H1 (cell line): ENCODE data around the gene TAL2. TPM values are rescaled to one million over a fixed set of nuclear protein-coding genes. Genes with fewer than 3 reads are reported as not detected.
A peak's percentile ranks its signal among the peaks of the same experiment; 100 is the strongest.

Source experiments
- ASH2L ChIP-seq: fragments of 200-600, 300-600 bp; sonication (generic); IDR thresholded peaks from one replicate; pipeline ENCODE4 v1.7.1; 2017; ENCODE audit warnings: low read length
- ATF3 ChIP-seq: IDR thresholded peaks from 2 replicates; pipeline ENCODE4 v1.6.1; 2011; ENCODE audit warnings: low read depth, mild to moderate bottlenecking, low read length; ENCODE audit not compliant: insufficient read depth
- BCL11A ChIP-seq, 2 experiments: IDR thresholded peaks; one replicate each; pipeline ENCODE4 v1.6.1; 2011; ENCODE audit warnings: low read depth in 2 of 2, low read length in 2 of 2, mild to moderate bottlenecking in 2 of 2
- BRCA1 ChIP-seq: IDR thresholded peaks from 2 replicates; pipeline ENCODE4 v1.6.1; 2012; ENCODE audit warnings: low read depth, low read length, improper control_type of control experiment
- E2F6 ChIP-seq: IDR thresholded peaks from 2 replicates; pipeline ENCODE4 v1.6.1; 2012; ENCODE audit warnings: inconsistent platforms
- JUND ChIP-seq: IDR thresholded peaks from 2 replicates; pipeline ENCODE4 v1.6.1; 2011; ENCODE audit warnings: mild to moderate bottlenecking, improper control_type of control experiment, low read length
- KDM1A ChIP-seq: fragments of 200-600, 300-600 bp; sonication (generic); IDR thresholded peaks from 2 replicates; pipeline ENCODE4 v1.7.1; 2016; ENCODE audit warnings: mild to moderate bottlenecking, low read length, borderline replicate concordance
- KDM4A ChIP-seq: IDR thresholded peaks from one replicate; pipeline ENCODE4 v1.7.1; 2012; ENCODE audit warnings: low read depth, mild to moderate bottlenecking, moderate library complexity, low read length, inconsistent platforms; ENCODE audit not compliant: severe bottlenecking
- MAFK ChIP-seq: IDR thresholded peaks from 2 replicates; pipeline ENCODE4 v1.6.1; 2012; ENCODE audit warnings: low read depth, mild to moderate bottlenecking, improper control_type of control experiment, low read length
- POLR2A ChIP-seq, 2 experiments: IDR thresholded peaks; 1 replicate in 1 of 2; 2 replicates in 1 of 2; pipeline ENCODE4 v1.6.1; 2011; ENCODE audit warnings: low read depth in 2 of 2, low read length in 2 of 2, mild to moderate bottlenecking in 2 of 2; ENCODE audit errors: control extremely low read depth in 1 of 2
- POLR2AphosphoS5 ChIP-seq: IDR thresholded peaks from 2 replicates; pipeline ENCODE4 v1.6.1; 2011; ENCODE audit warnings: low read depth, low read length
- POU5F1 ChIP-seq: IDR thresholded peaks from 2 replicates; pipeline ENCODE4 v1.6.1; 2011; ENCODE audit warnings: low read depth, mild to moderate bottlenecking, low read length, moderate library complexity
- RBBP5 ChIP-seq: IDR thresholded peaks from 2 replicates; pipeline ENCODE4 v1.7.1; 2012; ENCODE audit warnings: low read depth, mild to moderate bottlenecking, inconsistent platforms, low read length, moderate library complexity, borderline replicate concordance
- RFX5 ChIP-seq: IDR thresholded peaks from 2 replicates; pipeline ENCODE4 v1.6.1; 2011; ENCODE audit warnings: low read depth, low read length, improper control_type of control experiment, borderline replicate concordance
- RNF2 ChIP-seq: fragments of 200-900, 300-1000 bp; sonication (generic); IDR thresholded peaks from 2 replicates; pipeline ENCODE4 v1.7.1; 2016; ENCODE audit warnings: borderline replicate concordance, low read depth, mild to moderate bottlenecking, antibody characterized with exemption, low read length; ENCODE audit not compliant: poor library complexity, severe bottlenecking; ENCODE audit errors: missing control alignments
- SIN3A ChIP-seq, 2 experiments: IDR thresholded peaks in 1 of 2; conservative IDR thresholded peaks in 1 of 2; 2 replicates each; pipeline ENCODE4 v1.6.1; 2011 to 2012; ENCODE audit warnings: low read length in 2 of 2, improper control_type of control experiment in 1 of 2, low read depth in 1 of 2, mild to moderate bottlenecking in 1 of 2
- SIRT6 ChIP-seq: IDR thresholded peaks from one replicate; pipeline ENCODE4 v1.7.1; 2012; ENCODE audit warnings: low read length, inconsistent platforms
- SP2 ChIP-seq: IDR thresholded peaks from 2 replicates; pipeline ENCODE4 v1.6.1; 2012; ENCODE audit warnings: mild to moderate bottlenecking, low read length, inconsistent platforms
- TAF7 ChIP-seq: optimal IDR thresholded peaks from 2 replicates; pipeline ENCODE3; 2011; ENCODE audit warnings: low read depth, mild to moderate bottlenecking, inconsistent platforms, low read length, moderate library complexity, borderline replicate concordance
- TCF12 ChIP-seq: IDR thresholded peaks from 2 replicates; pipeline ENCODE4 v1.6.1; 2011; ENCODE audit warnings: low read depth, mild to moderate bottlenecking, low read length
- polyA plus RNA-seq, 7 experiments: library from polyadenylated mRNA; depleted of rRNA in 3 of 7; stranded (reverse) in 5 of 7; unstranded in 2 of 7; fragments of >200 nt in 5 of 7; fragments of 200-250 nt in 2 of 7; gene quantifications; 1 replicate in 5 of 7; 2 replicates in 1 of 7; 4 replicates in 1 of 7; pipeline versions ENCODE4 v1.2.1 to v1.2.3, GENCODE V29; 2011 to 2013; ENCODE audit warnings: missing spikeins in 2 of 7, mixed read lengths in 2 of 7
- total RNA-seq: library from RNA; stranded (reverse); fragmentation: NEBNext Ultra II Directional; extraction: Animal tissue kit (Norgen Biotek cat#: 25700); gene quantifications from 2 replicates; pipeline ENCODE4 v1.2.1, GENCODE V29; 2021
- TF ChIP-seq, protein P1 (sequence below), 3 experiments: IDR thresholded peaks; 1 replicate in 2 of 3; 2 replicates in 1 of 3; pipeline versions ENCODE4 v1.5.1 to v1.6.1; 2011; ENCODE audit warnings: low read length in 3 of 3, mild to moderate bottlenecking in 3 of 3, inconsistent platforms in 2 of 3, low read depth in 1 of 3, moderate library complexity in 1 of 3; ENCODE audit not compliant: insufficient read depth in 1 of 3; ENCODE audit errors: control extremely low read depth in 1 of 3

TAL2 gene
- total and polyA plus RNA-seq, 2 of the 8 experiments (the other 6 are each of a cell fraction or from before 2014, with no cell fraction given): 0.65 to 0.82 TPM

- no peak for TF ChIP-seq E2F6
- no peak for TF ChIP-seq KDM1A
- TF ChIP-seq TAF7: peak; percentile 53
- TF ChIP-seq SIRT6: no peak
- no peak for TF ChIP-seq TCF12
- no peak for TF ChIP-seq RNF2
- TF ChIP-seq, protein P1, sequence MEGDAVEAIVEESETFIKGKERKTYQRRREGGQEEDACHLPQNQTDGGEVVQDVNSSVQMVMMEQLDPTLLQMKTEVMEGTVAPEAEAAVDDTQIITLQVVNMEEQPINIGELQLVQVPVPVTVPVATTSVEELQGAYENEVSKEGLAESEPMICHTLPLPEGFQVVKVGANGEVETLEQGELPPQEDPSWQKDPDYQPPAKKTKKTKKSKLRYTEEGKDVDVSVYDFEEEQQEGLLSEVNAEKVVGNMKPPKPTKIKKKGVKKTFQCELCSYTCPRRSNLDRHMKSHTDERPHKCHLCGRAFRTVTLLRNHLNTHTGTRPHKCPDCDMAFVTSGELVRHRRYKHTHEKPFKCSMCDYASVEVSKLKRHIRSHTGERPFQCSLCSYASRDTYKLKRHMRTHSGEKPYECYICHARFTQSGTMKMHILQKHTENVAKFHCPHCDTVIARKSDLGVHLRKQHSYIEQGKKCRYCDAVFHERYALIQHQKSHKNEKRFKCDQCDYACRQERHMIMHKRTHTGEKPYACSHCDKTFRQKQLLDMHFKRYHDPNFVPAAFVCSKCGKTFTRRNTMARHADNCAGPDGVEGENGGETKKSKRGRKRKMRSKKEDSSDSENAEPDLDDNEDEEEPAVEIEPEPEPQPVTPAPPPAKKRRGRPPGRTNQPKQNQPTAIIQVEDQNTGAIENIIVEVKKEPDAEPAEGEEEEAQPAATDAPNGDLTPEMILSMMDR (IDR thresholded peaks at IDR 0.05; ENCODE audit: control extremely low read depth in 1 of 3, insufficient read depth in 1 of 3, low read depth in 1 of 3, low read length in 3 of 3): no peak
- TF ChIP-seq KDM4A: peak; percentile 99
- TF ChIP-seq ATF3: no peak
- peak; percentile 75 to 80 for TF ChIP-seq SIN3A (conservative IDR thresholded peaks at IDR 0.05 in 1 of 2, IDR thresholded peaks at IDR 0.05 in 1 of 2; ENCODE audit: low read depth in 1 of 2, low read length in 2 of 2)
- no peak for TF ChIP-seq BCL11A (IDR thresholded peaks at IDR 0.05; ENCODE audit: low read depth in 2 of 2, low read length in 2 of 2)
- TF ChIP-seq JUND: no peak
- no peak for TF ChIP-seq RBBP5
- TF ChIP-seq MAFK: no peak
- TF ChIP-seq BRCA1: no peak
- no peak for TF ChIP-seq POU5F1
- TF ChIP-seq POLR2AphosphoS5: peak; percentile 48; the same call in 1 of the 2 replicates
- peak in 1 of 2 experiments; percentile 47; a peak in 1 of 3 replicates for TF ChIP-seq POLR2A (IDR thresholded peaks at IDR 0.05; ENCODE audit: control extremely low read depth in 1 of 2, low read depth in 2 of 2, low read length in 2 of 2)
- TF ChIP-seq RFX5: no peak
- TF ChIP-seq ASH2L: peak; percentile 18
- no peak for TF ChIP-seq SP2
Observed at GRCh38 chr9:105694190-105694847, 32.1 kb downstream of the TAL2 start, which contains the start of gene TMEM38B (continued).
